Kidney (tissue), 14 donors: ENCODE measurements around the gene SLC11A1. TPM values are rescaled to one million over a fixed set of nuclear protein-coding genes. Genes with fewer than 3 reads are reported as not detected.

Experiments used
- DNase-seq, 5 donors: peaks; one replicate each; pipeline ENCODE4 v3.0.0-alpha.2; 2013 to 2020
- FAIRE-seq: peaks from 2 replicates; lab custom pipeline; 2012; peaks lifted over from hg19 to GRCh38; lab: Jason Lieb, UNC
- H3K27ac ChIP-seq, 2 donors: one replicate each; pipeline ENCODE4 v1.7.0; 2013; ENCODE audit warnings: low read depth in 2 of 2, low read length in 2 of 2, inconsistent platforms in 1 of 2
- H3K27me3 ChIP-seq: one replicate; pipeline ENCODE4 v1.7.1; 2013; ENCODE audit warnings: low read length, inconsistent platforms; ENCODE audit not compliant: control insufficient read depth, insufficient read depth
- H3K36me3 ChIP-seq, 3 donors: one replicate each; pipeline versions ENCODE4 v1.7.0 to v1.7.1; 2013; ENCODE audit warnings: low read length in 3 of 3, control low read depth in 1 of 3, inconsistent platforms in 1 of 3; ENCODE audit not compliant: insufficient read depth in 3 of 3, control insufficient read depth in 2 of 3
- H3K4me1 ChIP-seq, 3 donors: one replicate each; pipeline versions ENCODE4 v1.7.0 to v1.7.1; 2013; ENCODE audit warnings: low read length in 3 of 3, inconsistent platforms in 1 of 3, low read depth in 1 of 3; ENCODE audit not compliant: control insufficient read depth in 2 of 3, insufficient read depth in 2 of 3
- H3K4me3 ChIP-seq, 3 donors: one replicate each; pipeline versions ENCODE4 v1.7.0 to v1.8.1; 2013; ENCODE audit warnings: low read length in 3 of 3, control low read depth in 1 of 3, inconsistent platforms in 1 of 3
- H3K9ac ChIP-seq, 3 donors: one replicate each; pipeline versions ENCODE4 v1.7.0 to v1.7.1; 2013; ENCODE audit warnings: low read length in 3 of 3, control low read depth in 1 of 3, inconsistent platforms in 1 of 3
- H3K9me3 ChIP-seq, 3 donors: one replicate each; pipeline versions ENCODE4 v1.7.0 to v1.7.1; 2013; ENCODE audit warnings: low read length in 3 of 3, control low read depth in 1 of 3, inconsistent platforms in 1 of 3; ENCODE audit not compliant: control insufficient read depth in 2 of 3, insufficient read depth in 1 of 3
- intact Hi-C: fragments of 100-400 bp; cut with DNase I; formaldehyde crosslinking; loops from one replicate; pipeline ENCODE4 v1.11.1; 2022
- polyA plus RNA-seq: library from polyadenylated mRNA; stranded (reverse); fragments of 350-450 nt; fragmentation: Illumina TruSeq; extraction: RNeasy Lipid Tissue Mini Kit (QIAGEN cat#74804); gene quantifications from one replicate; pipeline ENCODE4 v1.2.3, GENCODE V29; 2014; ENCODE audit warnings: low read depth, low replicate concordance; ENCODE audit not compliant: insufficient read depth
- total RNA-seq: library from RNA; stranded (reverse); fragmentation: NEBNext Ultra II Directional; extraction: Animal tissue kit (Norgen Biotek cat#: 25700); gene quantifications from one replicate; pipeline ENCODE4 v1.2.1, GENCODE V29; 2021
- TF ChIP-seq, protein P1 (sequence below): IDR thresholded peaks from 3 replicates; pipeline ENCODE4 v1.5.1; 2012; ENCODE audit warnings: mild to moderate bottlenecking, moderate library complexity, borderline replicate concordance; ENCODE audit not compliant: insufficient read depth; ENCODE audit errors: extremely low read depth
- donor health status: control.
- donor health status: control.
- donor health status: control.
- donor health status: control.
- donor health status: control.
- donor health status: DM: yes; HTN: yes; CAD: no.
- donor health status: Normal renal cell carcinoma (clear cell type).

SLC11A1 gene
- total and polyA plus RNA-seq, 2 donors from 2014 or later = 1.2 to 37.6 TPM

- FAIRE-seq (no peak), DNase-seq (peak in 1 of 5 donors; percentile 49)
- H3K9me3 ChIP-seq = no peaks in the 10 kb centered on the region
- no peak overlapping the region for H3K9ac ChIP-seq
- H3K36me3 ChIP-seq = no peaks in the 10 kb centered on the region
- TF ChIP-seq, protein P1, sequence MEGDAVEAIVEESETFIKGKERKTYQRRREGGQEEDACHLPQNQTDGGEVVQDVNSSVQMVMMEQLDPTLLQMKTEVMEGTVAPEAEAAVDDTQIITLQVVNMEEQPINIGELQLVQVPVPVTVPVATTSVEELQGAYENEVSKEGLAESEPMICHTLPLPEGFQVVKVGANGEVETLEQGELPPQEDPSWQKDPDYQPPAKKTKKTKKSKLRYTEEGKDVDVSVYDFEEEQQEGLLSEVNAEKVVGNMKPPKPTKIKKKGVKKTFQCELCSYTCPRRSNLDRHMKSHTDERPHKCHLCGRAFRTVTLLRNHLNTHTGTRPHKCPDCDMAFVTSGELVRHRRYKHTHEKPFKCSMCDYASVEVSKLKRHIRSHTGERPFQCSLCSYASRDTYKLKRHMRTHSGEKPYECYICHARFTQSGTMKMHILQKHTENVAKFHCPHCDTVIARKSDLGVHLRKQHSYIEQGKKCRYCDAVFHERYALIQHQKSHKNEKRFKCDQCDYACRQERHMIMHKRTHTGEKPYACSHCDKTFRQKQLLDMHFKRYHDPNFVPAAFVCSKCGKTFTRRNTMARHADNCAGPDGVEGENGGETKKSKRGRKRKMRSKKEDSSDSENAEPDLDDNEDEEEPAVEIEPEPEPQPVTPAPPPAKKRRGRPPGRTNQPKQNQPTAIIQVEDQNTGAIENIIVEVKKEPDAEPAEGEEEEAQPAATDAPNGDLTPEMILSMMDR = no peak
- H3K4me3 ChIP-seq = no peak overlapping the region
- intact Hi-C loops = loop anchor here (10.0 kb wide), 1 partner anchor 96 kb away; the partner anchor contains the start of gene TMBIM1
- peaks cover 0 to 7% (median 7%) of the 10 kb centered on the region in 3 donors for H3K4me1 ChIP-seq
- no peaks in the 10 kb centered on the region for H3K27me3 ChIP-seq
- no peak overlapping the region for H3K27ac ChIP-seq
Measured at GRCh38 chr2:218391202-218391601, 9.1 kb downstream of the SLC11A1 start.

GRCh38 chr2:218392459-218392858 is 10.4 kb downstream of the SLC11A1 start:
- H3K4me3 ChIP-seq = no peak overlapping the region
- H3K9ac ChIP-seq = no peak overlapping the region
- no peak overlapping the region for H3K27ac ChIP-seq
- peaks cover 0 to 10% (median 7%) of the 10 kb centered on the region in 3 donors for H3K4me1 ChIP-seq
- no peak for DNase-seq
- TF ChIP-seq, protein P1 = no peak
- FAIRE-seq = no peak
- H3K36me3 ChIP-seq = no peaks in the 10 kb centered on the region
- intact Hi-C loops = loop anchor here (10.0 kb wide), 1 partner anchor 98 kb away; the partner anchor contains the start of gene TMBIM1
- no peaks in the 10 kb centered on the region for H3K27me3 ChIP-seq
- no peaks in the 10 kb centered on the region for H3K9me3 ChIP-seq

DNA sequence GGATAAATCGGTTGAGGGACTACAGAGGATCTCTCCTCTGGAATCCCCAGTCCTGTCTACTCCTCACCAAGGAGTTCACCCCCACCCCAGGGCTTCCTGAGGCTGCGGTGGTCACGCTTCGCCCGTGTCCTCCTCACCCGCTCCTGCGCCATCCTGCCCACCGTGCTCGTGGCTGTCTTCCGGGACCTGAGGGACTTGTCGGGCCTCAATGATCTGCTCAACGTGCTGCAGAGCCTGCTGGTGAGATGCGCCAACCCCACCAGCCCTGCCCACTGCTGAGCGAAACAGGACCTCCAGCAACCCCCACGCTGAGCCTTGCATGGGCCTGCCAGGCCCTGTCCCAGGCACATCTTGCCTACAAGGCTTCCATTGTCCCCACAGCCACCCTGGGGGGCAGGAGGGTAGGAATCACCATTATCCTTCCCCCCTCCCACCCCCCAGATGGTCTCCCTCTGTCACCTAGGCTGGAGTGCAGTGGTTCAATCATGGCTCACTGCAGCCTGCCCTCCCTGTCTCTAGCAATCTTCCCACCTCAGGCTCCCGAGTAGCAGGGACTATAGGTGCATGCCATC is 10.9 kb downstream of the SLC11A1 start:
- no peak for FAIRE-seq
- Histone ChIP-seq H3K4me1 (peaks cover 0 to 10% (median 7%) of the 10 kb centered on the region in 3 donors), H3K9ac (no peak overlapping the region), H3K27ac (no peak overlapping the region), H3K27me3 (no peaks in the 10 kb centered on the region), H3K36me3 (no peaks in the 10 kb centered on the region), H3K9me3 (no peaks in the 10 kb centered on the region), H3K4me3 (no peak overlapping the region)
- intact Hi-C loops = loop anchor here (10.0 kb wide), 1 partner anchor 98 kb away; the partner anchor contains the start of gene TMBIM1
- TF ChIP-seq, protein P1 = no peak
- DNase-seq = peak in 1 of 5 donors; percentile 60
